Activated CD8-positive, alpha-beta memory T cell treated with anti-CD3 and anti-CD28 coated beads, Interleukin-2, amount 50 U/mL, for 1 hour (primary cell): Measurements from ENCODE around the gene ID2.
A peak's percentile ranks its signal among the peaks of the same experiment; 100 is the strongest.

Experiments used
- DNase-seq: peaks from one replicate; pipeline ENCODE4 v3.0.0-alpha.2; 2020; ENCODE audit errors: extremely low read depth

The ID2 gene

GRCh38 chr2:8681786-8682692 lies at the start of gene ID2:
Gene ID2, plus strand, starts transcription at chr2:8682056. Its CDS starts 110 bp downstream, at chr2:8682166.
- DNase-seq = peak; percentile 97

GRCh38 chr2:8632755-8633154 lies 49.1 kb upstream of the ID2 start:
- no peak for DNase-seq

GRCh38 chr2:8633186-8633734 lies 48.6 kb upstream of the ID2 start:
- no peak for DNase-seq

GRCh38 chr2:8633735-8634313 lies 48.0 kb upstream of the ID2 start:
- no peak for DNase-seq

- DNase-seq = no peak
Measured at GRCh38 chr2:8634466-8635172, 47.2 kb upstream of the ID2 start.

GRCh38 chr2:8636041-8636491 lies 45.8 kb upstream of the ID2 start:
- no peak for DNase-seq

GRCh38 chr2:8636721-8637636 lies 44.9 kb upstream of the ID2 start:
- DNase-seq = no peak

GRCh38 chr2:8638327-8638726 lies 43.5 kb upstream of the ID2 start:
- no peak for DNase-seq

- no peak for DNase-seq
Measured at GRCh38 chr2:8639122-8639635, 42.7 kb upstream of the ID2 start.

- DNase-seq = no peak
Measured at GRCh38 chr2:8640498-8640897, 41.4 kb upstream of the ID2 start.

- no peak for DNase-seq
Measured at GRCh38 chr2:8641301-8641965, 40.4 kb upstream of the ID2 start.

- no peak for DNase-seq
Measured at GRCh38 chr2:8642366-8643068, 39.3 kb upstream of the ID2 start.

- no peak for DNase-seq
Measured at GRCh38 chr2:8643250-8643995, 38.4 kb upstream of the ID2 start.

GRCh38 chr2:8643996-8644356 lies 37.9 kb upstream of the ID2 start:
- no peak for DNase-seq

- DNase-seq = no peak
Measured at GRCh38 chr2:8644605-8645175, 37.2 kb upstream of the ID2 start.

- no peak for DNase-seq
Measured at GRCh38 chr2:8645176-8645831, 36.6 kb upstream of the ID2 start.

- DNase-seq = no peak
Measured at GRCh38 chr2:8646731-8647461, 35.0 kb upstream of the ID2 start.

GRCh38 chr2:8647462-8647857 lies 34.4 kb upstream of the ID2 start:
- no peak for DNase-seq
